H1 (cell line): Measurements from ENCODE around the gene SHOX. TPM values are rescaled to one million over a fixed set of nuclear protein-coding genes. Genes with fewer than 3 reads are reported as not detected.
A peak's percentile ranks its signal among the peaks of the same experiment; 100 is the strongest.

Source experiments
- EZH2 ChIP-seq: fragments of 200-600 bp; sonication (generic); IDR thresholded peaks from 2 replicates; pipeline ENCODE4 v1.7.1; 2012; ENCODE audit warnings: low read depth, mild to moderate bottlenecking, moderate library complexity, low read length, inconsistent platforms; ENCODE audit not compliant: severe bottlenecking
- RAD21 ChIP-seq, 2 experiments: IDR thresholded peaks in 1 of 2; conservative IDR thresholded peaks in 1 of 2; 2 replicates each; pipeline ENCODE4 v1.6.1; 2011; ENCODE audit warnings: low read depth in 2 of 2, low read length in 2 of 2, improper control_type of control experiment in 1 of 2, inconsistent platforms in 1 of 2, mild to moderate bottlenecking in 1 of 2, moderate library complexity in 1 of 2
- RNF2 ChIP-seq: fragments of 200-900, 300-1000 bp; sonication (generic); IDR thresholded peaks from 2 replicates; pipeline ENCODE4 v1.7.1; 2016; ENCODE audit warnings: borderline replicate concordance, low read depth, mild to moderate bottlenecking, antibody characterized with exemption, low read length; ENCODE audit not compliant: poor library complexity, severe bottlenecking; ENCODE audit errors: missing control alignments
- polyA plus RNA-seq, 7 experiments: library from polyadenylated mRNA; depleted of rRNA in 3 of 7; stranded (reverse) in 5 of 7; unstranded in 2 of 7; fragments of >200 nt in 5 of 7; fragments of 200-250 nt in 2 of 7; gene quantifications; 1 replicate in 5 of 7; 2 replicates in 1 of 7; 4 replicates in 1 of 7; pipeline versions ENCODE4 v1.2.1 to v1.2.3, GENCODE V29; 2011 to 2013; ENCODE audit warnings: missing spikeins in 2 of 7, mixed read lengths in 2 of 7
- total RNA-seq: library from RNA; stranded (reverse); fragmentation: NEBNext Ultra II Directional; extraction: Animal tissue kit (Norgen Biotek cat#: 25700); gene quantifications from 2 replicates; pipeline ENCODE4 v1.2.1, GENCODE V29; 2021

Gene SHOX
- total and polyA plus RNA-seq, 2 of the 8 experiments (the other 6 are each of a cell fraction or from before 2014, with no cell fraction given) = 0.05 to 0.15 TPM

- TF ChIP-seq RNF2 (peak; percentile 67), EZH2 (peak; percentile 93), RAD21 (IDR thresholded peaks at IDR 0.05 in 1 of 2, conservative IDR thresholded peaks at IDR 0.05 in 1 of 2; ENCODE audit: low read depth in 2 of 2, low read length in 2 of 2) (peak in 1 of 2 experiments; percentile 12; a peak in 1 of 4 replicates)
- TF ChIP-seq, all 59 proteins: peak for 8
Observed at GRCh38 chrX:644304-645281, 14.0 kb downstream of the SHOX start (continued).
